T-helper 22 cell (primary cell): ENCODE measurements around the gene CLTCL1.

Source experiments
- DNase-seq: peaks from one replicate; pipeline ENCODE4 v3.0.0-alpha.2; 2020; ENCODE audit warnings: low read depth

Gene CLTCL1

GRCh38 chr22:19150482-19151328 lies 140.8 kb downstream of the CLTCL1 start:
- no peak for DNase-seq

DNA sequence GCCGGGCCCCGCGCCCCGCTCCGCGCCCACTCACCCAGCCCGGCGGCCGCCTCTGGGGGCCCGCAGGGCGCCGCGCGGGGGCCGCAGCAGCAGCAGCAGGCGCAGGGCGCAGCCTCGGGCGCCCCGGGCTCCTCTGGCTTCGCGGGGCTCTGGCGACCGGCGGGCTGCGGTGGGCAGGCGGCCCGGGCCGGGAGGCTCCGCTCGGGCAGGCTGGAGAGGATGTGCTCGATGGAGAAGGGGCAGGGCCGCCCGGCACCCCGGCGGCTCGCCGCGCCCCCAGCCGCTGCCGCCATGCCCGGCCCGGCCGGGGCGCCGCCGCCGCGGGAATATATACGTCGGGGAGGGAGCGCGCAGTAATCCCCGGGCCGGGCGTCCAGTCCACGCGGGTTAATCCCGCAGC lies 141.5 kb downstream of the CLTCL1 start, which contains the start of gene GSC2:
GSC2 (minus strand) TSS at position 302 of the 400 bp plus-strand sequence; CDS start at position 293, 9 bp downstream.
- DNase-seq = no peak

GRCh38 chr22:19149047-19149883 lies 142.3 kb downstream of the CLTCL1 start:
- peak; percentile 12 for DNase-seq

DNA sequence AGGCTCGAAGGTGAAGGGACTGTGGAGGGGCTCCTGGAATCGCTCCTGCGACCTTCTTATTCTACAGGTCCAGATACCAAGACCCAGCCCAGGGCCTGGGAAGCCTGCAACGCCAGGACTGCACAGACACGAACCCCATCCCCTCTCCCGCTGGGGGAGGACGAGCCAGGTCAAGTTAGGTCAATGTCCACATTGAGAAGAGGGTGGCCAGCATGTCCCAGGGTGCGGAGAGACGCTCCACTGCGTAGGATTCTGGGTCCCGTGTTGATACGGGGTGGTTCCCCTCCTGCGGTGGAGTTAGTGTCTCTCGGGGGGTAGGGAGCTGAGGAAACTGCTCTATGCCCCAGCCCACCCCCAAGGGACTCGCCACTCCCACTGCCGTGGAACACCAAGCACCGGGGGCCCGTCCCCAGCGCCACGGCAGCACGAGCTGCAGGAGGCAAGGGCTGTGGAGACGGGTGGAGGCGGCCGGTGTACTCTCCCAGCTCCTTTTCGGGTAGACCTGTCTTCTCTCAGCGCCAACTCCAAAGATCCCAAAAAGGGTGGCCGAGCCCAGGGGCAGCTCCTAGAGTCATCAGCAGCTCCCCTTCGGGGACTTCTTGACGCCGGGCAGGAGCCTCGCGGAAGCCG lies 143.0 kb downstream of the CLTCL1 start:
- no peak for DNase-seq

DNA sequence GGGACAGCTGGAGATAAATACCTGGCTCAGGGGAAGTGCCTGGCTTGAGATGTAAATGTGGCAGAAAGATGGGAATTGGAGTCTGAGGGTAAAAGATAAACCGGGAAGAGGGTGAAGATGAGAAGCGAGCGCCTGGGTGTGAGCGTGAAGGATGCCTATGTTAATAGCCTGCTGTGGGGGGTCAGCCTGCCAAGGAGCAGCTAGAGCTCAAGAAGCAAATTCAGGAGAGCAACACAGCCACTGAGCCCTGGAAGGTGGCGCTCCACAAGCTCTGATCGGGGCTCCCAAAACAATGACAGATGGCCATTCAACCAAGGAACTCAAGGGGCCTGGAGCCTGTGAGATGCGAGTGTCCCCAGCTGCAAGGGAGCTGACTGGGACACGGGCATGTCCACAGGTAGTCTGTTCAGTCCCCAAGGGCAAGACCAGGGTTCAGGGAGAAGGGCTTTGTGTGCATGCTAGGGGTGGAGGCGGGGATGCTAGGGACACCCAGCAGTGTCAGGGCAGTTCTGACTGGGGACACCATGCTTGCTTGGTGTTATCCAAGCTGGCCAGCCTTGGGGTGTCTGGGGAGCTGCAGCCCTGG lies 144.2 kb downstream of the CLTCL1 start:
- DNase-seq = no peak

GRCh38 chr22:19146215-19146968 lies 145.1 kb downstream of the CLTCL1 start:
- no peak for DNase-seq

DNA sequence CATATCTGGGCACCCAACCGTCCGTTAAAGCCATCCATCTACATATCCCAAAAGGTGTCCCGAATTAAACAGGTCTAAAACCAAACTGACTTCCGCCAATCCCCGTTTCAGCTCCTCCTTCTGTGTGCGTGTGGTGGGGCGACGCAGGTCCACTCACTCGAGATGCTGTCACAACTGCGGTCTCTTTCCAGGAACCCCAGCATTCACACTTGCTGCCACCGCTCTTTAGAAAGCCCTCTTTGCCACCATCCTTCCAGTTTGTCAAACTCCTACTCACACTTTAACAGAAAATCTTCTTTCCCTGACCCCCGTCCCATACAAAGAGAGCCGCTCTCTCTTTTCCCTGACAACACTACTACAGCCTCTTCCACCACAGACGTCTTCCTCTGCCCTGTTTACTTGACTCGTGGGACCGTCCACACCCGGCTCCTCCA lies 147.5 kb downstream of the CLTCL1 start:
- DNase-seq = no peak

GRCh38 chr22:19143212-19143611 lies 148.3 kb downstream of the CLTCL1 start:
- DNase-seq = no peak

DNA sequence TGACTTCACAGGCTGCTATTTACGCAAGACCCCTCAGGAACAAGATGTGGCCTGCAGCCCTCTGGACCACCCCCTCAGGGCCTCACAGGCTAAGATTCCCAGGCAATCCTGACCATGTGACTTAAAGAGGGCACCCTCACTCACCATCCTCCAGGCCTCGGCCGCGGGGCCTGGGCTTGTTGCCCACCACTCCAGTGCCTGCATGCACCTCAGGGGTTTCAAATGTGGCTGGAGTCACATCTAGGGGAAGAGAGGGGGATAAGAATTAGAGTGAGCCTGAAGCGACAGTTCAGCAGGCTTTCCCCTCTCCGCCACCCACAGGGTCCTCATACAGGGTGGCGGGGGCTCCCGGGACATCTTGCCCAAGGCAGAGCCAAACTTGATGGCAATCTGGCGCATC lies 149.1 kb downstream of the CLTCL1 start:
- DNase-seq = no peak

DNA sequence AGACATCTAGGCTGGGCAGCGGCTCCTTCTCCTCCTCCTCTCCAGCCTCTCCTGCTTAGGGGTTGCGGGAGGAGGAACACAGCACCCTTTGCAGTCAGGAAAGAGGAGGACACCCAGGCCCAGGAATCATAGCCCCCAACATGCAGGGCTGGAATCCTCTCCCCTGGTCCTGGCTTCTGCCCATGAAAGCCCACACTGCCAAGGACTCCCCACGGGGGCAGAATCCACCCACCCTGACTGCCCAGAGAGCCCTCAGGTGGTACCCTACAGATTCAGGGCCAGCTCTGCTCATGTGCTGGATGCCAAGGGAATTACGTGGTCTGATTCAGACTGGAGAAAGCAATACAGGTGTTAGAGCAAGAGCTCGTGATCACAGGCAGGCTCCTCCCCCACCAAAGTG lies 151.5 kb downstream of the CLTCL1 start:
- DNase-seq = no peak

- no peak for DNase-seq
These were observed 152.5 kb downstream of the CLTCL1 start for GRCh38 chr22:19139001-19139356.

- DNase-seq = no peak
These were observed 153.1 kb downstream of the CLTCL1 start for GRCh38 chr22:19138217-19139000.

DNA sequence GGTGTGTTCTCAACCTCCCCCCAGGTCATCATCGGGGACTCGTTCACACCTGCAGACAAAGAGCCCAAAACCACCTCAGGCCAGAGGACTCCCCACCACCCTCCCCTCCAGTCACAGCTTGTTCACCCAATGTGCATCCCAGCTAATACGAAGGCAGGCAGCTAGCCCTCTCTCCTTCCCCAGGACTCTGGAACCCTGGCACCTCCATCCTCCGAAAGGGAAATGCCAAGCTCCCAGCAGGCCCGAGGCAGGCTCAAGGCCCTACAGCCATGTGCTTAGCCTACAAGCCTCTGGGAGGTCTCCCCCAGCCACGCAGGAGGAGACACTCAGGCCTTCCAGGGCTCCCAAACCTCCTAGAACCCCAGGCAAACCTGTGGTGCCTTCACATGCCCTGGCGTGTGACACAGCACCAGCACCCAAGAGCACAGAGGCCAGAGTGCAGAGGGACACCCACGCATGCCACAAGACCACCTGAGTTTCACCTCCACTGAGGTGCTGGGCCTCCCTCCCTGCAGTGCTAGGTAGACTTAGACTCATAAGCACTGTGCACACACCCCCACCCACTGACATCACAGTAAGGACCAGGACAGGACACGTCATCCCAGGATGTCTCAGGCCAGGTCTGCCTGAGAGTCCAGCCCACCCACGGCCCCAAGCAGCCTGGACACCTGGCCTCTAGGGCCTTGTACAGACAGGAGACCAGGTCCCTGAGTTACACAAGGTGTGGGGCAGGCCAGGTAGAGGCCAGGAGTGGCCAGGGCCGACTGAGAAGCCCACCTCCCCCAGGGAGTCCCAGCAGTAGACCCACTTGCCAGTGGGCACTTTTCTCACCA lies 153.9 kb downstream of the CLTCL1 start:
- no peak for DNase-seq

DNA sequence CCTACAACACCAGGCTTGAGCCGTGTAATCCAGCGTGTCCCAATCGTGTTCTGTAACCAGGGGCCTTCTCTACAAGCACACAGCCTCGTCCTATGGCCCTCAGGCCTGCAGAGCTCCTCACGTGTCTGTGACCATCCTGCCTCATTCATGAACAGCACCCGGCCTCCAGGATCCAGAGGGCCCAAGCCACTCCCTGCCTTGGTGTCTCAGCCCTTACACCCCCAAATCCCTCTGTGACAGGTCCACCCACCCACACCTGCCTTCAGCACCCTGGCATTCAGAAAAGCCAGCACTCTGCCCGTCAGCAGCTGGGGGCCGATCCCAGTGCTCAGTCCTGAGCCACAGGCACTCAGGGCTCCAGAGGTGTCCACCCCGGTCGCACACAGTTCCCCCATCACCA lies 154.6 kb downstream of the CLTCL1 start:
- DNase-seq = no peak

- no peak for DNase-seq
These were observed 156.6 kb downstream of the CLTCL1 start for GRCh38 chr22:19134874-19135273.

- no peak for DNase-seq
These were observed 157.2 kb downstream of the CLTCL1 start for GRCh38 chr22:19134176-19134831.

DNA sequence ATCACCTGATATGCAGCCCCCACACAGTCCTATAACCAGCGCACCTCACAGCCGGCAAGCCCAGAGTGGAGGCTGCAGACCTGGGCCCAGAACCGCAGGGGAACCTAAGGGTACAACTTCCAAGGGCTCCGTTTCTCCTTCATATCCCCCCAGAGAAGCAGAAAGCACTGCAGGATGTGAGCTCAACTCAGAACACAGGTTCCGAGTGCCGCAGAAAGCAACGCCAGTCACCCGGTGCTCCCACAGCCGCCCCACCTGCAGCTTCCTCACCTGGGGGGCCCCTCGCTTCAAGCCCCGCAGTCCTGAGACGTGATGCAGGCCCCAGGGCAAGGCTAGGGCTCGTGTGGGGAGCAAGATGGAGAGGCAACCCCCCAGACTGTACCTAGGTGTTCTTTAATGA lies 158.0 kb downstream of the CLTCL1 start:
- no peak for DNase-seq

DNA sequence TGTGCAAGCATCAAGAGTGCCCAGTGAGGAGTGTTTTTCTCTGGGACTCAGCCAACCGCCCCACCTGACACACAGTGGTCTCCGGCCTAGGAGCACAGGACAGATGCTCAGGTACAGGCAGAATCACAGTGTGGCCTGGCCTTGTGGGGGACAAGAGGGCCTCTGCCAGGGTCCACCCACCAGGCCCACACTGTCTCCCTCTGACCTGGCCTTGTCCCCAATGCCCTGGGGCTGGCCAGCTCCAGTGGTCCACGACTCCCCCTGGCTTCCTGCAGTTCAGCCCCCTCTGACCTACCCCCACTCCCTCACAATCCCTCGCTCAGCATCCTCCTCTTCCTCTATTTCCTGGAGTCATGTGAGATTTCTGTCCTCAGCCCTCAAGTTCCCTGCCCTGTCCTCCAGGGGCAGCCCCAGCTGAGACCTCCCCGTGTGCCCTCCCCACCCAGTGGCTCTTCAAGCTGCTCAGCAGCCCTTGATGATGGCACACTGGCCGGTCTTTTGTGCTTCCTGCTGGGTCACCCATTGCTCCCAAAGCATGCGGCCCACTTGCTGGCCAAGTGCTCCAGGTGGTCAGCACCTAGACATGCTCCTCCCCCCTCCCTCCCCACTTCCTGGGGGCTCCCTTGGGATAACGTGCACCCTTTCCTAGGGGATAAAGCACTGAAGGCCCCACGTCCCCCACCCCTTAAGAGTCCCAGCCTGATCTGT lies 158.7 kb downstream of the CLTCL1 start:
- DNase-seq = no peak

GRCh38 chr22:19132153-19132552 lies 159.4 kb downstream of the CLTCL1 start:
- DNase-seq = no peak
